HG03060 (cell line): Measurements from ENCODE around the gene SWAP70.
"Not testable (repeated sequence)": the region's sequence is repeated elsewhere in the genome, so short reads cannot be mapped to it uniquely, and the experiment has no call there.

Experiments
- ATAC-seq: cut with Tn5 transposase; IDR thresholded peaks from one replicate; pipeline ENCODE4 v1.9.1; 2021; ENCODE audit warnings: low read depth, moderate number of reproducible peaks; ENCODE audit not compliant: unreplicated experiment

Gene SWAP70

GRCh38 chr11:9663699-9664275, at the start of gene SWAP70:
SWAP70 (plus strand) TSS chr11:9664077; CDS start chr11:9664180, 103 bp downstream.
- peak; percentile 44 for ATAC-seq

DNA sequence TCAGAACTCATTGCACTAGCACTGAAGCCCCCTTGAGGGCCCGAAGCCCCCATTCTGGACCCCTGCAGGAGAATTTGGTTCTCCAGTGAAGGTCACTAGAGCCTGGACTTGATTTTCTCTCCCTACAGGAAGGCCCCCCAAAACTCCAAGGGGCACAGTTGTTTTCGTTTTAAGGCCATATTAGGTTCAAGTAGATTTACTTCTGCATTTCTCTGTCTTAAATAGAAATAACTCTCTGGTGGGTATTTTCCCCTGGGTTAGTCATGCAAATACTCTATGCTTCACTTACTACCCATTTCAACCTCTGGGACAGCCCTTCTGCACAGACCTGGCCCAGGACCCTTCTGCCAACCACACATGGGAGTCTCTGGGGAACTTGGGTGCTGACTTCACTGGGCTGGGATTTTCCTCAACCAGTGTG, 48.8 kb upstream of the SWAP70 start:
- peak; percentile 50 for ATAC-seq

DNA sequence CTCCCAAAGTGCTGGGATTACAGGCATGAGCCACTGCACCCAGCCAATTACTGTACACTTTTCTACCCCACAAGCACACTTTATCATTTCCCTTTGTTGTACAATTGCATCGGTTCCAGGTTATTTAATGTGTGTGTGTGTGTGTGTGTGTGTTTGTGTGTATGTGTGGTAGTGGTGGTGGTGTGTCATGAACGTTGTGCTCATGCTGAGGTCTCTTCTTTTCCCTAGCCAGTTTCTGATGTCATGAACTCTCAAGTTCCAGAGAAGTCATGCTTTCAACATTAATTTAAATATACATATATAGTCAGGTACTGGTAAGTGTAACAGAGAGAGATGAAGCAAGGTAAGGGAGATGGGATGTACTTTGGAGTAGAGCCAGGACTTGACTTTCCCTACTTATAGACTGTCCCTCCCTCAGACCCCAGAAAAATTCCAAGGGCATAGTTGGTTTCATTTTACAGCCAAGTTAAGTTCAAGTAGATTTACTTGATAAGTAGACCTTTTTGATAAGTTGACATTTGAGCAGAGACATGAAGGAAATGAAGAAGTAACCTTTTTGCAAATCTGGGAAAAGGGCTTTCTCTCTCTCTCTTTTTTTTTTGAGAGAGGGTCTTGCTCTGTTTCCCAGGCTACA, 47.7 kb upstream of the SWAP70 start:
- no peak for ATAC-seq

- ATAC-seq: no peak
These were observed 47.0 kb upstream of the SWAP70 start for GRCh38 chr11:9616858-9617257.

DNA sequence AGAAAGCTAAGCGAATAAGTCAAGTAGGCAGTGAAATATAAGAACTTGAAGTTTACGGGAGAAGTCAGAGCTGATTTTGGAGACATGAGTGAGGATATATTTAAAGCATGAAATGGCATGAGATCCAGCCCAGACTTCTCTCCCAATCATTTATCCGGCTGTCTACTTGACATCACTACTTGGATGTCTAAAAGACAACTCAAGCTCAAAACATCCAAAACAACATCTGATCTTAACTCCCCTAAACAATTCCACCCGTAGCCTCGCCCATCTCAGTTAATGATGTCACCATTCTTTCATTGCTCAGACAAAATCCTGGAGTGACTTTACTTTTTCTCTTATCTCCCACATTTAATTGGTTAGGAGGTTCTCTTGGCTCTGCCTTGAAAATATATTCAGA, 45.9 kb upstream of the SWAP70 start:
- ATAC-seq: no peak

DNA sequence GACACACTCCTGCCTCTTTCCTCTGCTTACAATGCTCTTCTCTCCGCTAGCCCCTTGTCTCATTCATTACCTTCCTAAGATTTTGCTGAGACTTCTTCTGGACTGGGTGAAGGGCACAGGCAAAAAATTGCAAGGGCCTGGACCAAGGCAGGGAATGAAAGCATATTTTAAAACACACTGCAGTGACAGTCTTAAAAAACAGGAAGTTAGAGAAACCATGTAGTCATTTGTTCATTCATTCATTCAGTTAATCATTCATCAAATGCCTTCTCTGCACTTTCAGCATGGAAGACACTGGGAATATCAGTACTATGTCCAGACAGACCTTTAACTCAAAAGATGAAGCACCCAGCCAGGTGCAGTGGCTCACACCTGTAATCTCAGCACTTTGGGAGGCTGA, 44.9 kb upstream of the SWAP70 start:
- ATAC-seq: no peak

DNA sequence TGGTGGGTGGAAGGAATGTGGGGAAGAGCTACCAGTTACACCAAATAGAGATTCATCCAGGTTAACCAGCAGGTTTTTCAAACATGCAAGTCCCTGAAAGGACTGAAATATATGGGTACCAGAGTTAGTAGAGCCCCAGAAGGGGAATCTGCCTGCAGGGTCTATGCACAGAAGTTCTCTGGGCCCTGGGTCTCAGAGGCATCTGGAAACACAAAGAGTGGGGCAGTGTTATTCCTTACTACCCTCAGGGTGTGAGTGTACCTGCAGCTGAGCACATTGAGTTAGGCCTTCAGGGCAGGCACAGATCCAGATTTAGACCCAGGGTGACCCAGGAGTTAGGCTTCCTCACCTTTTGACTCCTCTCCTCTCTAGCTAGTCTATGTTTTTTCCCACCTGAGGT, 43.9 kb upstream of the SWAP70 start:
- ATAC-seq: no peak

DNA sequence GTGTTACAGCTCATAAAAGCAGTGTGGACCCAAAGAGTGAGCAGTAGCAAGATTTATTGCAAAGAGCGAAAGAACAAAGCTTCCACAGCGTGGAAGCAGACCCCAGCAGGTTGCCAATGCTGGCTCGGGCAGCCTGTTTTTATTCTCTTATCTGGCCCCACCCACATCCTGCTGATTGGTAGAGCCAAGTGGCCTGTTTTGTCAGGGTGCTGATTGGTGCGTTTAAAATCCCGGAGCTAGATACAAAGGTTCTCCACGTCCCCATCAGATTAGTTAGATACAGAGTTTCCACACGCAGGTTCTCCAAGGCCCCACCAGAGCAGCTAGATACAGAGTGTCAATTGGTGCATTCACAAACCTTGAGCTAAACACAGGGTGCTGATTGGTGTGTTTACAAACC, 41.5 kb upstream of the SWAP70 start:
- not testable (repeated sequence) for ATAC-seq

DNA sequence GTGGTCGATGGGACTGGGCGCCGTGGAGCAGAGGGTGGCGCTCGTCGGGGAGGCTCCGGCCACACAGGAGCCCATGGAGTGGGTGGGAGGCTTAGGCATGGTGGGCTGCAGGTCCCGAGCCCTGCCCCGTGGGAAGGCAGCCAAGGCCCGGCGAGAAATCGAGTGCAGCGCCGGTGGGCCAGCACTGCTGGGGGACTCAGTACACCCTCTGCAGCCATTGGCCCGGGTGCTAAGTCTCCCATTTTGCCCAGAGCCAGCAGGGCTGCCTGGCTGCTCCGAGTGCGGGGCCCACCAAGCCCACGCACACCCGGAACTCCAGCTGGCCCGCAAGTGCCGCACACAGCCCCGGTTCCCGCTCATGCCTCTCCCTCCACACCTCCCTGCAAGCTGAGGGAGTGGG, 40.8 kb upstream of the SWAP70 start:
- ATAC-seq: not testable (repeated sequence)

- no peak for ATAC-seq
These were observed 39.4 kb upstream of the SWAP70 start for GRCh38 chr11:9624448-9624847.

DNA sequence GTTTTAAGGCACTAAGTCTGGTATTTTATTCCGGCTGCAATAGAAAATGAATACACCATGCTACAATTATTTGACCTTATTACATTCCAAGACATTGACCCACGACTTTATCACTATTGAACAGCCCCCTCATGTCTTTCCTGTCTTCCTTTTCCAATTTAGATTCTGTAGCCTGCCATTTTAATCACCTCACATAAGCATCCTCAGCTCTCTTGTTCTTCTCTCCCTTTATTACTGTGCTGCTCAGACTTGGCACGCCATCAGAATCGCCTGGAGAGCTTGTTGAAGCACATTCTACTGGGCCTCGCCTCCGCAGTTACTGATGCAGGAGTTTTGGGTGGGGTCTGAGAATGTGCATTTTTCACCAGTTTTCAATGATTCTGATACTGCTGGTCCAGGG, 38.7 kb upstream of the SWAP70 start:
- no peak for ATAC-seq

GRCh38 chr11:9625728-9626127, 38.1 kb upstream of the SWAP70 start:
- ATAC-seq: no peak

GRCh38 chr11:9626496-9627394, 37.1 kb upstream of the SWAP70 start:
- no peak for ATAC-seq

GRCh38 chr11:9629064-9629463, 34.8 kb upstream of the SWAP70 start:
- ATAC-seq: no peak

- ATAC-seq: no peak
These were observed 30.2 kb upstream of the SWAP70 start for GRCh38 chr11:9633679-9634078.

DNA sequence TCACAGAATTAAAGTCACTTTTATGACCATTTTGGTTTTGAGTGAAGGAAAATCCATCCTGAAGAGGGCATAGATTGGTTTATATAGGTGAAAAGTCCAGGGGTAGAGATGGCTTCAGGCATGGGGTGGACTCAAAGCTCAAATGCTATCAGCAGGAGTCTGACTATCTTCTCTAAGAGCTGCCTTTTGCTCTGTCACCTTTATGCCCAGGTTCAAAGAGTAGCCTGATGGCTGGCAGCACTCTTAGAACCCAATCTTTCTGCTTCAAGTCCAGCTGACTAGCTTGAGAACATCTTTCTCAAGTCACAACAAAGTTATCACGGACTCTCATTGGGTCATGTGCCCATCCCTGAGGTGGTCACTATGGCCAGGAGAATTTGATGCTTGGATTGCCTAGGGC, 27.2 kb upstream of the SWAP70 start:
- ATAC-seq: no peak

DNA sequence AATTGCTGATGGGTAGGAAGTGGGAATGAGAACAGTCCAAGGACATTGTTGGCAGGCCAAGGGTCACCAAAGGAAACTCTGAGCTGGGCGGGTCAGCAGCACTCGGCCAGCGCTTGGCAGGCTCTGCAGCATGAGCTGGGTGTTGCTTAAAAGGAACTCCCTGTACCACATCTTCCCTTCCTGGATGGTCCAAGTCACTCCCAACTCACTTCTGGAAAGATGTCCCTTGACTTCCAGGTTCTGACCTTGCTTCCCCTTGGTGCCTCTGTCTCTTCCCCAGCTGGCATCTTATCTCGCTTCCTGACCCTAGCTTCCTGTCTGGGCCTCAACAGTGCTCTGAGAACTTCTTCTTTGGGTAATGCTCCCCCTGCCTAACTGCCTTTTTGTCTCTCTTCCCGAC, 24.8 kb upstream of the SWAP70 start:
- no peak for ATAC-seq

DNA sequence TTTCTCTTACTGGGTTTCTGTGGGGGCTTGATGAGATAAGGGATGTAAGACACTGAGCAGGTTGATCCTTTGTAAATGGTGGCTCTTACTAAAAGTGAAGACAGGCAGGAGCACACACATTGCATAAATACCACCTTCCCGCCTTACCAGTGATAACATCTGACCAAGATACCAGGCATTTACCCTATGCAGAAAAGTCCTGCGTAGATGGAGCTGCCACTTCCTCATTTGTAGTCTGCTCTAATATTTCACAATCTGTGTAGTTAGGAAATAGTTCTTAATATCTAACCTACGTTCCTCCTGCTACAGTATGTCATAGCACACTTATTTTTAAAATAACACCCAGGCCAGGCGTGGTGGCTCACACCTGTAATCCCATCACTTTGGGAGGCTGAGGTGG, 23.9 kb upstream of the SWAP70 start:
- ATAC-seq: no peak

DNA sequence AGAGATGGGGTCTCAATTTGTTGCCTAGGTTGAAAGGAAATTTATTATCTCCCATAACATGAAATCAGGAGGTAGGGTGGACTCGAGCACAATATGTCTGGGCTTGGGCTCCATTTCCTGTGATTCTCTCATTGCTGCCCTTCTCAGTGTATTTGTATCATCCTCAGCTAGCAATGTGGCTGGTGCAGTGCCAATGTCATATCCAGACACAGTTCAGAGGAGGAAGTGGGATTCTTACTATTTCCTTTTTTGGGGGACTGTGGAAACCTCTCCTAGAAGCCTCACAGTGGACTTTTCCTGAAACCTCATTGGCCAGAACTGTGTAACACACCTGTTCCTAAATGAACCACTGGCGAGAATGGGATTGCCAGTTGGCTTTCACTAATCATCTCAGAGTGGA, 21.0 kb upstream of the SWAP70 start:
- no peak for ATAC-seq

DNA sequence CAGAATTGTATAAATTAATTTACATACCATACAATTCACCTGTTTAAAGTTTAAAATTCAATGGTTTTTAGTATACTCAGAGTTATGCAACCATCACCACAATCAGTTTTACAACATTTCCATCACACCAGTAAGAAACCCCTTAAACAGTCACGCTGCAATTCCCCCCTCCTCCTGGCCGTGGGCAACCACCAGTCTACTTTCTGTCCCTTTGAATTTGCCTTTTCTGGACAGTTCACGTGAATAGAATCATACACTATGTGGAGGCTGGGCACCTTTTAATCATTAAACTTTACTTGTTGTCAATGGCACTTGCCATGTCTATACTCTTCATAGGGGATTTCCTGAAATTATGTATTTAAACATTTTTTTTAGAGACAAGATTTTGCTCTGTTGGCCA, 20.1 kb upstream of the SWAP70 start:
- ATAC-seq: peak; percentile 64

DNA sequence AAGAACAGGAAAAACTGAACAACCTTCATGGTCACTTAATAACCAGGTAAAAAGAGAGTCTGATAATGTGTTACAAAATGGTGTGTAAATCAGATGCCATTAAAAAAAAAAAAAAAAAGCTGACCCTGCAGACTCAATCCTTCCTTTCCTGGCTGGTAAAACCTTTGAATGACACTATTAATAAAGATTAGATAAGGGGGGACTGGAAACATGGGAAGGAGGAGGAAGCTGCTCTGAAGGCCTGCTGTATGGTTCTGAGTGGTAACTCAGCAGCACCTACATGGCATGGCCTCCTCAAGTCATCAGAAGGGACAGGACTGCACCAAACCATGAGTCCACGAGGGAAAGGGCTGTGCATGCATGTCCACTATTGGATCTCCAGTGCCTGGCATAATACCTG, 18.0 kb upstream of the SWAP70 start:
- ATAC-seq: no peak

DNA sequence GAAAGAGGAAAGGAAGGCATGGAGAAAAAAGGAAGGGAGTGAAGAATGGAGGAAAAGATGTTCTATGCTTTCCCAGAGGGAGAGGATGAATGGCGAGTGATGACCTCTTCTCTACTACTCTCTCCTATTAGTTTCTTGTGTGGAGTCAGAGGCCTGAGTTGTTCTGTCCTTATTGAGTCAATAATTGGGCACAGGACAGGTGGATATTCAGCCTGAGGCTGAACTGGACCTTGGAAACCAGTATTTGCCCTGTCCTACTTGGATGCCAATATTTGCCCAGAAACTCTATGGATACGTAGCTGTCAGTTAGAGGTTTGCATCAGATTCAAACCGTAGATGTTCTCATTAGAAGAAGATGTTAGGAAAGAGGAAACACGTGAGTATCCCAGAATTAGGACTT, 17.6 kb upstream of the SWAP70 start:
- ATAC-seq: no peak
